Hair follicular keratinocyte (primary cell): ENCODE measurements around the gene IDH2. TPM values are rescaled to one million over a fixed set of nuclear protein-coding genes. Genes with fewer than 3 reads are reported as not detected.

ENCODE experiments used
- total RNA-seq: library from RNA; depleted of rRNA; stranded (reverse); fragments of >200 nt; gene quantifications from 2 replicates; pipeline ENCODE4 v1.2.3, GENCODE V29; 2015

The IDH2 gene
- 60.1 and 67.0 TPM in 2 replicates for total RNA-seq

DNA sequence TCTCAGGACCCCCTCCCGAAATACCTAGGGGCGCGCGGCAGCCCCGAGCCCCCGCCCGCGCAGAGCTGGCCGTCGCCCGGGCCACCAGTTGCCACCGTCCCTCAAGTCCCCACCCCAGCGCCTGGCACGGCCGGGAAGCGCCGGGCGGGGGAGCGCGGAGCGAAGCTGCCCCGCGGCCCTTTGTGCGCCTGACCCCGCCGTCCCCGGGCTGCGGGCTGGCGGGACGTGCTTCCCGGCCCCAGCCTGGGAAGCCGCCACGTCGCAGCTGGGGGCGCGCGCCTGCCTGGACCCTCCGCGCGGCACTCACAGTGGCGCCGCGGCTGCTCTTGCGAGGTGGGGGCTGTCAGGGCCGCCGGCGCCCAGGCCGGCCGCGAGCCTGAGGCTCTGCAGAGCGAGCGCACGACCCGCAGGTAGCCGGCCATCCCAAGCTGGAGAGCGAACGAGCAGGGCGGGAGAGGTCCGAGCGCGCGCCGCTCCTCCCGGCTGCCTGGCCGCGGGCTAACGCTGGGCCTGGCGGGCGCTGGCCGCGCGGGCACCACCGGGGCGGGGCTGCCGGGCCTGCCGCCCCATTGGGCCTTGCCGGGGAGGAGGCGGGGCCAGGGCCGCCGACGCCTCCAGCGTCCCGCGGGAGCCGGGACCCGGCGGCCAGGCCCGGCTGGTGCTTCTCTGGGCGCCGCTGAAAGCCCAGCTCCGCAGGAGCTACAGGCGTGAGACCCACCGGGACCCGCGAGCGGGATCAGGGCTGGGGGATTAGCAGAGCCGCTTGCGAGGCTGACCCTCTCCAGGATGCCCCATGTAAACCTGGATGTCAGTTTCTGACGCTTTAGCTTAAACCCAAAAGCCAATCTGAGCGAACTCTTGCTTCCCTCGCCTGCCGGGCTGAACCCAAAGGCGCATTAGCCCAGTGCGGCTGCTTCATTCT lies at the start of gene IDH2:
IDH2 (minus strand) TSS at position 500 of the 922 bp plus-strand sequence; CDS start at position 422, 78 bp downstream.

Other genes with a start within 250 kb of the IDH2 start
- gene AP3S2, start 208.5 kb downstream of the IDH2 start, total RNA-seq: 36.7 and 46.8 TPM in 2 replicates
- 7.6 and 11.9 TPM in 2 replicates for gene ARPIN, start 189.5 kb downstream of the IDH2 start, total RNA-seq
- 11.6 and 16.6 TPM in 2 replicates for gene ZNF710, start 101.1 kb downstream of the IDH2 start, total RNA-seq
- 95.7 and 141 TPM in 2 replicates for gene SEMA4B, start 98.9 kb upstream of the IDH2 start, total RNA-seq
- 51.6 and 59.3 TPM in 2 replicates for gene CIB1, start 131.5 kb upstream of the IDH2 start, total RNA-seq
- 4.2 and 7.5 TPM in 2 replicates for gene GDPGP1, start 131.7 kb upstream of the IDH2 start, total RNA-seq
- gene TTLL13, start 147.1 kb upstream of the IDH2 start, total RNA-seq: 0.08 and 0.11 TPM in 2 replicates
- 52.7 and 59.6 TPM in 2 replicates for gene NGRN, start 163.2 kb upstream of the IDH2 start, total RNA-seq
- gene ZNF774, start 249.8 kb upstream of the IDH2 start, total RNA-seq: 1.7 and 2.9 TPM in 2 replicates